ENCODE data around the gene BRPF1.

Gene BRPF1

DNA sequence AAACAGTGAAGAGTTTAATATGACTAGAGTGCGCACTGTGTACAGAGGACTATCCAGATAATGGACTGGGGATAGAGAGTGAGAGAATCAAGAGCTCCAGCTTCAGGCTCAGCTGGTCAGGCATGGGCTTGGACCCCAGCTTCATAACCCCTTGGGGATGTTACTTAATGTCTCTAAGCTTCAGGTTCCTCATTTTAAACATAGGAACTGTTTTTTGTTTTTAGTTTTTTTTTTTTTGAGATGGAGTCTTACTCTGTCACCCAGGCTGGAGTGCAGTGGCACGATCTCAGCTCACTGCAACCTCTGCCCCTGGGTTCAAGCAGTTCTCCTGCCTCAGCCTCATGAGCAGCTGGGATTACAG is 9.9 kb upstream of the BRPF1 start:
- Histone ChIP-seq H3K4me1 (no peaks in the 10 kb centered on the region), H3K9me3 (no peaks in the 10 kb centered on the region), H3K4me3 (ENCODE audit: low read depth, low read length) (no peak overlapping the region), H3K36me3 (no peaks in the 10 kb centered on the region), H3K27me3 (no peaks in the 10 kb centered on the region)
- no peak for DNase-seq
- no peak for TF ChIP-seq CTCF (IDR thresholded peaks at IDR 0.05; ENCODE audit: low read depth, low read length)

DNA sequence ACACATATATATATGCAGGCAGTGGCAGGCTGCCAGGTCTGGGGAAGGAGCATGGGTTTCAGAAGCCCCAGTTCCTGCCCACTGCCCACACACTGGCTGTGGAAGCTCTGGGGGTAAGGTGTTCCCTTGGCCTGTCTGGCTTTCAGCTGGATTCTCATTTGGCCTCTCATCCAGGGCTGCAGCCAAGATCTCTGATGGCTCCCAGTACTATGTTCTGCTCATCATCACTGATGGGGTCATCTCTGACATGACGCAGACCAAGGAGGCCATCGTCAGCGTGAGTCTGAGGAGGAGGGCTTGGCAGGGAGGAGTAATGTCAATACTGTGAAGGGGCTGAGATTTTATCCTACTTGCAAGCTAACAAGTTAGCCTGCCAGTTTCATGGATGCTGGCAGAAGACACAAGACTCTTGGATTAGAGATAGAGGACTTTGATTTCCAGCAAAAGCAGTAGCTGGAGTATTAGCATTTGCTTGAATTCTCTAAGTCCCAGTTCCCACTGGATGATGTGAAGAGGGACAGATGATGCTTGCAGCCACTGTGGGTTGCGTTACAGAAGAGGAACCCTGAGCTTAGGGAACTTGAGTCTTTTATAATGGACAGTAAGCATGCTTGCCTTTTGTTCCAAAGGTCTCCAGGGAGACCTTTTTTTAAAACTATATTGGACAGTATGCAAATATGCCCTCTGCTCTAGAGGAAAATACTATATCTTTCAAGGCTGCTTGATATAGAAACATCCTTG is 5.6 kb upstream of the BRPF1 start:
- DNase-seq, result no peak
- TF ChIP-seq CTCF (IDR thresholded peaks at IDR 0.05; ENCODE audit: low read depth, low read length), result no peak
- no peaks in the 10 kb centered on the region for H3K36me3 ChIP-seq
- H3K9me3 ChIP-seq, result no peaks in the 10 kb centered on the region
- no peak overlapping the region for H3K4me3 ChIP-seq (ENCODE audit: low read depth, low read length)
- H3K27me3 ChIP-seq, result no peaks in the 10 kb centered on the region
- H3K4me1 ChIP-seq, result no peaks in the 10 kb centered on the region

DNA sequence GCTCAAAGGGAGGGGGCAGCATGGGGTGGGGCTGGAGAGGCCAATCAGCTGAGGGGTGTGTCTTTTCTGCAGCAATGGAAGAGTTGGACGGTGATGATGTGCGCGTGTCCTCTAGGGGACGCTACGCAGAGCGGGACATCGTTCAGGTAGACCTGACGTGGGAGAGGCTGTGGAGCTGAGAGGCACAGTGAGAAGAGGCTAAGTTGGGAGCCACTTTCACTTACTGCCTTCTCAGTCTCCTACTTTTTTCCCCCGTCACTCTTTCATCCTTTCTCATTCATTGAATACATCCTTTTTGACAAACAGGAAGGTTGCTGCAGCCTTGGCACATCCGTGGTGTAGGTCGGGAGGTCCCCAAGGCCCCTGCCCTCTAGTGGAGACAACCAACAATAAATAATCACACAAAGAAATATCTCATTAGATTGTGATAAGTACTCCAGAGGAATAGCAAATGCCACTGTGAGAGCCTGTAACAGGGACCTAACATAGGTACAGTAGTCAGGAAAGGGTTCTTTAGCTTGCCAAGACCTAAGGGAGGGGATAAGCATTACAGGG is 4.4 kb upstream of the BRPF1 start:
- Histone ChIP-seq H3K27me3 (no peaks in the 10 kb centered on the region), H3K4me1 (no peaks in the 10 kb centered on the region), H3K4me3 (ENCODE audit: low read depth, low read length) (peak overlapping the region; percentile 19; the same call in 1 of the 2 replicates), H3K9me3 (no peaks in the 10 kb centered on the region), H3K36me3 (no peaks in the 10 kb centered on the region)
- peak; percentile 36 for DNase-seq
- TF ChIP-seq CTCF (IDR thresholded peaks at IDR 0.05; ENCODE audit: low read depth, low read length), result peak; percentile 67

GRCh38 chr3:9727743-9728142 is 3.8 kb upstream of the BRPF1 start:
- no peak overlapping the region for H3K4me3 ChIP-seq (ENCODE audit: low read depth, low read length)
- no peaks in the 10 kb centered on the region for H3K4me1 ChIP-seq
- H3K27me3 ChIP-seq, result no peaks in the 10 kb centered on the region
- no peaks in the 10 kb centered on the region for H3K9me3 ChIP-seq
- no peaks in the 10 kb centered on the region for H3K36me3 ChIP-seq
- no peak for TF ChIP-seq CTCF (IDR thresholded peaks at IDR 0.05; ENCODE audit: low read depth, low read length)
- no peak for DNase-seq

GRCh38 chr3:9729419-9729818 is 2.1 kb upstream of the BRPF1 start:
- TF ChIP-seq CTCF (IDR thresholded peaks at IDR 0.05; ENCODE audit: low read depth, low read length), result no peak
- DNase-seq, result no peak
- H3K36me3 ChIP-seq, result no peaks in the 10 kb centered on the region
- H3K27me3 ChIP-seq, result no peaks in the 10 kb centered on the region
- no peaks in the 10 kb centered on the region for H3K9me3 ChIP-seq
- H3K4me1 ChIP-seq, result no peaks in the 10 kb centered on the region
- no peak overlapping the region for H3K4me3 ChIP-seq (ENCODE audit: low read depth, low read length)

DNA sequence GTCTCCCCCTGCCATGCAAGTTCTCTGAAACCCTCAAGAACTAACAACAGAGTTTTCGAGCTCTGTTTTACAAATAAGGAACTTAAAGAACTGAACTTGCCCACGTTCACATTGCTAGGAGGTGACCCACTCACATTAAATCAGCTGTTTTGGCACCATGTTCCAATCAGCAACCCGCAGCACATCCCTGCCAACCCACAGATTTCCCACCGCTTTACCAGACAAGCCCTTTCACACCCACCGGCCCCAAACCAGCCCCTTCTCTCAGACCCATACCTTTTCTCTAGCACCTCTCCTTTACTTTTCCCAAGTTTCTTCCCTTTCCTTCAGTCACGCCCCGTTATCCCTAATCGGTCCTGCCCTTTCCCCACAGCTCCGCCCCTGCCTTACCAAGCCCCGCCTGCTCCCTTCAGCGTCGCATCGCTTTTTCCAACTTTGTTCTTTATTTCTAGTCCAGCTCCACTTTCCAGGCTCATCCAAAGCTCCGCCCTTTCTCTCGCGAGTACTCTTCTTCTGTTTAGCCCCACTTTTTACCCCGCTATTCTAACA is 804 bp upstream of the BRPF1 start:
- TF ChIP-seq CTCF (IDR thresholded peaks at IDR 0.05; ENCODE audit: low read depth, low read length), result no peak
- H3K9me3 ChIP-seq, result no peaks in the 10 kb centered on the region
- no peak for DNase-seq

More for the DNA sequence above, 804 bp upstream of the BRPF1 start:
- no peaks in the 10 kb centered on the region for H3K4me1 ChIP-seq
- peaks cover 3% of the 10 kb centered on the region; the same call in 1 of the 2 replicates for H3K36me3 ChIP-seq
- H3K4me3 ChIP-seq (ENCODE audit: low read depth, low read length), result peak overlapping the region; percentile 56
- no peaks in the 10 kb centered on the region for H3K27me3 ChIP-seq
